ENCODE data around the gene HPDL.
"Not testable (repeated sequence)": the region's sequence is repeated elsewhere in the genome, so short reads cannot be mapped to it uniquely, and the experiment has no call there.

HPDL gene

GRCh38 chr1:45359882-45360513 lies 33.3 kb downstream of the HPDL start:
- no peaks in the 10 kb centered on the region for H3K36me3 ChIP-seq (ENCODE audit: insufficient read depth, low read depth, low read length)
- H3K4me3 ChIP-seq (ENCODE audit: low read length), result peak overlapping the region; percentile 4; the same call in 1 of the 2 replicates
- peaks cover 8% of the 10 kb centered on the region for H3K4me1 ChIP-seq (ENCODE audit: insufficient read depth, low read length)
- H3K27me3 ChIP-seq (ENCODE audit: insufficient read depth, low read length), result no peaks in the 10 kb centered on the region
- H3K27ac ChIP-seq (ENCODE audit: low read length), result no peak overlapping the region
- no peaks in the 10 kb centered on the region for H3K9me3 ChIP-seq (ENCODE audit: insufficient read depth, low read depth, low read length)
- H3K9ac ChIP-seq (ENCODE audit: low read depth, low read length), result peak overlapping the region; percentile 14; the same call in 1 of the 2 replicates

- H3K4me3 ChIP-seq (ENCODE audit: low read length), result peak overlapping the region; percentile 4
- not testable (repeated sequence) for H3K36me3 ChIP-seq (ENCODE audit: insufficient read depth, low read depth, low read length)
These were observed 34.3 kb downstream of the HPDL start for GRCh38 chr1:45360981-45361380.

GRCh38 chr1:45364294-45364693 lies 37.6 kb downstream of the HPDL start:
- no peaks in the 10 kb centered on the region for H3K27me3 ChIP-seq (ENCODE audit: insufficient read depth, low read length)
- no peak overlapping the region for H3K4me3 ChIP-seq (ENCODE audit: low read length)

More at GRCh38 chr1:45360981-45361380, 34.3 kb downstream of the HPDL start:
- H3K9ac ChIP-seq (ENCODE audit: low read depth, low read length), result peak overlapping the region; percentile 14; the same call in 1 of the 2 replicates
- not testable (repeated sequence) for H3K4me1 ChIP-seq (ENCODE audit: insufficient read depth, low read length); H3K27ac ChIP-seq (ENCODE audit: low read length); H3K9me3 ChIP-seq (ENCODE audit: insufficient read depth, low read depth, low read length); H3K27me3 ChIP-seq (ENCODE audit: insufficient read depth, low read length)

GRCh38 chr1:45365051-45365450 lies 38.4 kb downstream of the HPDL start:
- Histone ChIP-seq H3K4me1 (ENCODE audit: insufficient read depth, low read length) (peaks cover 6% of the 10 kb centered on the region), H3K36me3 (ENCODE audit: insufficient read depth, low read depth, low read length) (no peaks in the 10 kb centered on the region), H3K27me3 (ENCODE audit: insufficient read depth, low read length) (no peaks in the 10 kb centered on the region), H3K9me3 (ENCODE audit: insufficient read depth, low read depth, low read length) (no peaks in the 10 kb centered on the region), H3K27ac (ENCODE audit: low read length) (no peak overlapping the region), H3K9ac (ENCODE audit: low read depth, low read length) (no peak overlapping the region), H3K4me3 (ENCODE audit: low read length) (no peak overlapping the region)

More at GRCh38 chr1:45364294-45364693, 37.6 kb downstream of the HPDL start:
- H3K9me3 ChIP-seq (ENCODE audit: insufficient read depth, low read depth, low read length), result no peaks in the 10 kb centered on the region
- H3K9ac ChIP-seq (ENCODE audit: low read depth, low read length), result no peak overlapping the region
- H3K4me1 ChIP-seq (ENCODE audit: insufficient read depth, low read length), result peaks cover 8% of the 10 kb centered on the region
- no peak overlapping the region for H3K27ac ChIP-seq (ENCODE audit: low read length)
- no peaks in the 10 kb centered on the region for H3K36me3 ChIP-seq (ENCODE audit: insufficient read depth, low read depth, low read length)

GRCh38 chr1:45370575-45370974 lies 43.9 kb downstream of the HPDL start:
- Histone ChIP-seq H3K9ac (ENCODE audit: low read depth, low read length) (no peak overlapping the region), H3K4me3 (ENCODE audit: low read length) (no peak overlapping the region)

GRCh38 chr1:45373573-45373972 lies 46.9 kb downstream of the HPDL start:
- no peaks in the 10 kb centered on the region for H3K9me3 ChIP-seq (ENCODE audit: insufficient read depth, low read depth, low read length)
- H3K9ac ChIP-seq (ENCODE audit: low read depth, low read length), result no peak overlapping the region
- no peak overlapping the region for H3K4me3 ChIP-seq (ENCODE audit: low read length)
- no peaks in the 10 kb centered on the region for H3K36me3 ChIP-seq (ENCODE audit: insufficient read depth, low read depth, low read length)
- H3K27ac ChIP-seq (ENCODE audit: low read length), result no peak overlapping the region
- no peaks in the 10 kb centered on the region for H3K4me1 ChIP-seq (ENCODE audit: insufficient read depth, low read length)
- H3K27me3 ChIP-seq (ENCODE audit: insufficient read depth, low read length), result no peaks in the 10 kb centered on the region

More at GRCh38 chr1:45370575-45370974, 43.9 kb downstream of the HPDL start:
- Histone ChIP-seq H3K4me1 (ENCODE audit: insufficient read depth, low read length) (no peaks in the 10 kb centered on the region), H3K36me3 (ENCODE audit: insufficient read depth, low read depth, low read length) (no peaks in the 10 kb centered on the region), H3K9me3 (ENCODE audit: insufficient read depth, low read depth, low read length) (no peaks in the 10 kb centered on the region), H3K27me3 (ENCODE audit: insufficient read depth, low read length) (no peaks in the 10 kb centered on the region), H3K27ac (ENCODE audit: low read length) (no peak overlapping the region)

- Histone ChIP-seq H3K36me3 (ENCODE audit: insufficient read depth, low read depth, low read length) (no peaks in the 10 kb centered on the region), H3K4me3 (ENCODE audit: low read length) (no peak overlapping the region), H3K9ac (ENCODE audit: low read depth, low read length) (no peak overlapping the region), H3K27ac (ENCODE audit: low read length) (no peak overlapping the region), H3K27me3 (ENCODE audit: insufficient read depth, low read length) (no peaks in the 10 kb centered on the region), H3K9me3 (ENCODE audit: insufficient read depth, low read depth, low read length) (no peaks in the 10 kb centered on the region), H3K4me1 (ENCODE audit: insufficient read depth, low read length) (no peaks in the 10 kb centered on the region)
These were observed 48.7 kb downstream of the HPDL start for GRCh38 chr1:45375104-45376090.

- H3K27me3 ChIP-seq (ENCODE audit: insufficient read depth, low read length), result no peaks in the 10 kb centered on the region
- no peaks in the 10 kb centered on the region for H3K4me1 ChIP-seq (ENCODE audit: insufficient read depth, low read length)
- H3K9ac ChIP-seq (ENCODE audit: low read depth, low read length), result no peak overlapping the region
- H3K27ac ChIP-seq (ENCODE audit: low read length), result no peak overlapping the region
- no peaks in the 10 kb centered on the region for H3K36me3 ChIP-seq (ENCODE audit: insufficient read depth, low read depth, low read length)
- H3K9me3 ChIP-seq (ENCODE audit: insufficient read depth, low read depth, low read length), result no peaks in the 10 kb centered on the region
- H3K4me3 ChIP-seq (ENCODE audit: low read length), result no peak overlapping the region
These were observed 51.5 kb downstream of the HPDL start for GRCh38 chr1:45378184-45378583.

Measured in iPS-20b (cell line).